Esophagus (tissue), 2 donors: Measurements from ENCODE around the gene WHRN. TPM values are rescaled to one million over a fixed set of nuclear protein-coding genes. Genes with fewer than 3 reads are reported as not detected.

Source experiments
- H3K27ac ChIP-seq, 2 donors: one replicate each; pipeline ENCODE4 v1.5.1; 2013; ENCODE audit warnings: low read depth in 2 of 2, mild to moderate bottlenecking in 2 of 2, inconsistent platforms in 1 of 2, low read length in 1 of 2, moderate library complexity in 1 of 2
- H3K27me3 ChIP-seq, 2 donors: one replicate each; pipeline ENCODE4 v1.6.1; 2013; ENCODE audit warnings: low read length in 2 of 2, control low read depth in 1 of 2, mild to moderate bottlenecking in 1 of 2; ENCODE audit not compliant: insufficient read depth in 2 of 2, control insufficient read depth in 1 of 2
- H3K36me3 ChIP-seq, 2 donors: one replicate each; pipeline ENCODE4 v1.6.1; 2013; ENCODE audit warnings: low read length in 1 of 2; ENCODE audit not compliant: control insufficient read depth in 2 of 2, insufficient read depth in 2 of 2
- H3K4me1 ChIP-seq, 2 donors: one replicate each; pipeline ENCODE4 v1.6.1; 2013; ENCODE audit warnings: low read length in 1 of 2; ENCODE audit not compliant: control insufficient read depth in 2 of 2, insufficient read depth in 2 of 2
- H3K4me3 ChIP-seq, 2 donors: one replicate each; pipeline ENCODE4 v1.5.1; 2013; ENCODE audit warnings: low read length in 2 of 2, mild to moderate bottlenecking in 2 of 2, low read depth in 1 of 2, moderate library complexity in 1 of 2
- H3K9me3 ChIP-seq, 2 donors: one replicate each; pipeline ENCODE4 v1.6.1; 2013; ENCODE audit warnings: mild to moderate bottlenecking in 2 of 2, low read depth in 1 of 2, low read length in 1 of 2, moderate library complexity in 1 of 2; ENCODE audit not compliant: control insufficient read depth in 2 of 2, insufficient read depth in 1 of 2
- WGBS, 2 donors: extraction: QIAGEN DNeasy Blood & Tissue Kit; methylation state at CpG; one replicate each; pipeline ENCODE4 v1.1.7; 2013; 5-methylcytosine and 5-hydroxymethylcytosine counted together
- polyA plus RNA-seq, 2 donors: library from polyadenylated mRNA; stranded (reverse); fragments of 200-250 nt; gene quantifications; one replicate each; pipeline ENCODE4 v1.2.3, GENCODE V29; 2013
- donor health status: healthy with polysubstance abuse.
- donor health status: Bipolar disorder and iron deficiency.

WHRN gene
- polyA plus RNA-seq, 2 donors, result 3.4 to 7.6 TPM

GRCh38 chr9:114390952-114391351 lies 114.3 kb downstream of the WHRN start:
- no peaks in the 10 kb centered on the region for H3K9me3 ChIP-seq
- 83 to 89% methylated on average over 2 of the region's 2 CpGs for WGBS, 2 donors
- peaks cover 0 to 2% of the 10 kb centered on the region in 2 donors for H3K36me3 ChIP-seq
- H3K27me3 ChIP-seq, result no peaks in the 10 kb centered on the region
- H3K4me1 ChIP-seq, result peaks cover 4 to 6% of the 10 kb centered on the region in 2 donors
- H3K4me3 ChIP-seq, result no peak overlapping the region
- H3K27ac ChIP-seq, result no peak overlapping the region

- Histone ChIP-seq H3K27me3 (no peaks in the 10 kb centered on the region), H3K36me3 (peaks cover 0 to 2% of the 10 kb centered on the region in 2 donors), H3K9me3 (no peaks in the 10 kb centered on the region), H3K4me3 (no peak overlapping the region), H3K4me1 (peaks cover 4 to 9% of the 10 kb centered on the region in 2 donors), H3K27ac (no peak overlapping the region)
- 79 to 86% methylated on average over 6 to 7 of the region's 7 CpGs for WGBS, 2 donors
These were observed 115.5 kb downstream of the WHRN start for GRCh38 chr9:114389612-114390368.

GRCh38 chr9:114388764-114389375 lies 116.4 kb downstream of the WHRN start:
- Histone ChIP-seq H3K36me3 (peaks cover 0 to 2% of the 10 kb centered on the region in 2 donors), H3K27me3 (no peaks in the 10 kb centered on the region), H3K4me1 (peaks cover 4 to 7% of the 10 kb centered on the region in 2 donors), H3K9me3 (no peaks in the 10 kb centered on the region), H3K27ac (peak overlapping the region; percentile 88 to 93), H3K4me3 (no peak overlapping the region)
- 61 to 71% methylated on average over 8 to 9 of the region's 9 CpGs for WGBS, 2 donors

- WGBS, 2 donors, result 67 to 69% methylated on average over 9 of the region's 9 CpGs
- Histone ChIP-seq H3K9me3 (no peaks in the 10 kb centered on the region), H3K27me3 (no peaks in the 10 kb centered on the region), H3K27ac (peak overlapping the region; percentile 88 to 93), H3K4me3 (peak overlapping the region; percentile 32 to 63), H3K4me1 (peaks cover 4 to 9% of the 10 kb centered on the region in 2 donors), H3K36me3 (peaks cover 0 to 2% of the 10 kb centered on the region in 2 donors)
These were observed 117.0 kb downstream of the WHRN start for GRCh38 chr9:114388357-114388682.

GRCh38 chr9:114387680-114388356 lies 117.5 kb downstream of the WHRN start, which contains the start of gene AKNA:
TSS of gene AKNA (minus strand) at chr9:114387982. CDS start at chr9:114381333, 6,649 bp downstream.
- peaks cover 4 to 12% of the 10 kb centered on the region in 2 donors for H3K4me1 ChIP-seq
- no peaks in the 10 kb centered on the region for H3K27me3 ChIP-seq
- H3K27ac ChIP-seq, result peak within 1 kb of the TSS; percentile 88 to 93
- H3K4me3 ChIP-seq, result peak within 1 kb of the TSS; percentile 32 to 63
- no peaks in the 10 kb centered on the region for H3K9me3 ChIP-seq
- peaks cover 0 to 2% of the 10 kb centered on the region in 2 donors for H3K36me3 ChIP-seq
- 33 to 37% methylated on average over 25 of the region's 25 CpGs for WGBS, 2 donors

- Histone ChIP-seq H3K9me3 (no peaks in the 10 kb centered on the region), H3K4me1 (peaks cover 4 to 12% of the 10 kb centered on the region in 2 donors), H3K36me3 (peaks cover 0 to 2% of the 10 kb centered on the region in 2 donors), H3K27me3 (no peaks in the 10 kb centered on the region), H3K27ac (peak overlapping the region; percentile 88 to 93), H3K4me3 (peak overlapping the region; percentile 32 to 63)
- WGBS, 2 donors, result 34 to 35% methylated on average over 18 of the region's 18 CpGs
These were observed 118.2 kb downstream of the WHRN start for GRCh38 chr9:114386886-114387679.

- peaks cover 4 to 12% of the 10 kb centered on the region in 2 donors for H3K4me1 ChIP-seq
- peak overlapping the region; percentile 88 to 93 for H3K27ac ChIP-seq
- peak overlapping the region; percentile 32 to 63 for H3K4me3 ChIP-seq
- peaks cover 0 to 5% of the 10 kb centered on the region in 2 donors for H3K36me3 ChIP-seq
- H3K27me3 ChIP-seq, result no peaks in the 10 kb centered on the region
- WGBS, 2 donors, result 52 to 57% methylated on average over 10 of the region's 10 CpGs
- no peaks in the 10 kb centered on the region for H3K9me3 ChIP-seq
These were observed 118.8 kb downstream of the WHRN start for GRCh38 chr9:114386361-114386885.

- Histone ChIP-seq H3K4me1 (peaks cover 4 to 12% of the 10 kb centered on the region in 2 donors), H3K4me3 (peak overlapping the region; percentile 18 to 32), H3K27me3 (no peaks in the 10 kb centered on the region), H3K9me3 (no peaks in the 10 kb centered on the region), H3K27ac (peak overlapping the region; percentile 88 to 93), H3K36me3 (peaks cover 0 to 5% of the 10 kb centered on the region in 2 donors)
- 43 to 51% methylated on average over 11 of the region's 11 CpGs for WGBS, 2 donors
These were observed 119.7 kb downstream of the WHRN start for GRCh38 chr9:114385397-114386181.
